RKO (cell line): ENCODE data around the gene NFKBIL1.
"Not testable (repeated sequence)": the region's sequence is repeated elsewhere in the genome, so short reads cannot be mapped to it uniquely, and the experiment has no call there.

ENCODE experiments used
- DNase-seq: peaks from one replicate; pipeline ENCODE4 v3.0.0-alpha.2; 2016; ENCODE audit warnings: low spot score

The NFKBIL1 gene

GRCh38 chr6:31581434-31582229 lies 34.2 kb downstream of the NFKBIL1 start:
- no peak for DNase-seq

- DNase-seq = no peak
These were observed 34.8 kb downstream of the NFKBIL1 start, which contains the start of gene LTB for GRCh38 chr6:31582230-31582643. LTB (minus strand) TSS chr6:31582424; CDS start chr6:31582417, 7 bp downstream.

GRCh38 chr6:31585491-31585890 lies 38.1 kb downstream of the NFKBIL1 start:
- no peak for DNase-seq

GRCh38 chr6:31586008-31586407 lies 38.6 kb downstream of the NFKBIL1 start, which contains the start of gene LST1:
LST1 (plus strand) TSS chr6:31586277; CDS start chr6:31587300, 1,023 bp downstream.
- no peak for DNase-seq

GRCh38 chr6:31586599-31587281 lies 39.3 kb downstream of the NFKBIL1 start:
- no peak for DNase-seq

GRCh38 chr6:31587791-31588777 lies 40.7 kb downstream of the NFKBIL1 start:
- DNase-seq = no peak

- no peak for DNase-seq
These were observed 41.7 kb downstream of the NFKBIL1 start for GRCh38 chr6:31588871-31589650.

GRCh38 chr6:31590691-31591090 lies 43.3 kb downstream of the NFKBIL1 start:
- DNase-seq = not testable (repeated sequence)

- no peak for DNase-seq
These were observed 45.0 kb downstream of the NFKBIL1 start for GRCh38 chr6:31592396-31592771.

GRCh38 chr6:31597006-31597405 lies 49.6 kb downstream of the NFKBIL1 start:
- DNase-seq = peak; percentile 66

- DNase-seq = no peak
These were observed 59.9 kb downstream of the NFKBIL1 start for GRCh38 chr6:31607317-31607716.
